Fibroblast of pulmonary artery (primary cell): ENCODE data around the gene IFI44L.
A peak's percentile ranks its signal among the peaks of the same experiment; 100 is the strongest.

Experiments used
- DNase-seq: peaks from one replicate; pipeline ENCODE4 v3.0.0-alpha.2; 2010; ENCODE audit warnings: low read depth
- H3K4me3 ChIP-seq: replicated peaks from 2 replicates; pipeline ENCODE4 v1.5.1; 2011; ENCODE audit warnings: low read depth, mild to moderate bottlenecking, control low read depth, low read length, moderate library complexity
- CTCF ChIP-seq: IDR thresholded peaks from 2 replicates; pipeline ENCODE4 v1.5.1; 2011; ENCODE audit warnings: mild to moderate bottlenecking, control low read depth, low read length, inconsistent platforms; ENCODE audit errors: missing control alignments

The IFI44L gene

GRCh38 chr1:78678324-78678723 lies 58.1 kb downstream of the IFI44L start:
- no peak for DNase-seq
- no peak overlapping the region for H3K4me3 ChIP-seq
- TF ChIP-seq CTCF, result no peak

- DNase-seq, result no peak
- no peak for TF ChIP-seq CTCF
- H3K4me3 ChIP-seq, result no peak overlapping the region
Observed at GRCh38 chr1:78681265-78681664, 61.0 kb downstream of the IFI44L start.

GRCh38 chr1:78682496-78682895 lies 62.2 kb downstream of the IFI44L start:
- no peak overlapping the region for H3K4me3 ChIP-seq
- TF ChIP-seq CTCF, result no peak
- no peak for DNase-seq

GRCh38 chr1:78683079-78683478 lies 62.8 kb downstream of the IFI44L start:
- no peak for DNase-seq
- H3K4me3 ChIP-seq, result no peak overlapping the region
- no peak for TF ChIP-seq CTCF

- no peak for TF ChIP-seq CTCF
- DNase-seq, result no peak
- no peak overlapping the region for H3K4me3 ChIP-seq
Observed at GRCh38 chr1:78687315-78687714, 67.1 kb downstream of the IFI44L start.

GRCh38 chr1:78687914-78688313 lies 67.7 kb downstream of the IFI44L start:
- TF ChIP-seq CTCF, result no peak
- no peak overlapping the region for H3K4me3 ChIP-seq
- peak; percentile 13 for DNase-seq

GRCh38 chr1:78688697-78689096 lies 68.4 kb downstream of the IFI44L start:
- peak; percentile 76 for DNase-seq
- TF ChIP-seq CTCF, result peak; percentile 49
- H3K4me3 ChIP-seq, result no peak overlapping the region
